ENCODE data around the gene HS3ST5.
"Not testable (repeated sequence)": the region's sequence is repeated elsewhere in the genome, so short reads cannot be mapped to it uniquely, and the experiment has no call there.

DNA sequence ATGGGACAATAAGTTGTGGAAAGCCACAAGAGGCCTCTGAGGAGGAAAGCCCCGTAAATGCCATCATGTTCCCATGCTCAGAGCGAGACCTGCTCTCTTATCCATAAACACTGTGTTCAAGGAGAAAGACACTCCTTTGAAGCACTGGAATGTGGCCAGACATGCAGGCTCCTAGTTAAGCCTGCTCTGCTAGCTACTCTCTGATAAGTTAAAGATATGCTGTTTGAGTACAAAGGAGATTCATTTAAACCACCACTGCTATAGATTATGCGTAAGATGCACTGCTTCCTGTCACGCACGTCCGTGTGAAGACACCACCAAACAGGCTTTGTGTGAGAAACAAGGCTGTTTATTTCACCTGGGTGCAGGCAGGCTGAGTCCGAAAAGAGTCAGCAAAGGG lies 331.3 kb downstream of the HS3ST5 start:
- TF ChIP-seq, protein P1, sequence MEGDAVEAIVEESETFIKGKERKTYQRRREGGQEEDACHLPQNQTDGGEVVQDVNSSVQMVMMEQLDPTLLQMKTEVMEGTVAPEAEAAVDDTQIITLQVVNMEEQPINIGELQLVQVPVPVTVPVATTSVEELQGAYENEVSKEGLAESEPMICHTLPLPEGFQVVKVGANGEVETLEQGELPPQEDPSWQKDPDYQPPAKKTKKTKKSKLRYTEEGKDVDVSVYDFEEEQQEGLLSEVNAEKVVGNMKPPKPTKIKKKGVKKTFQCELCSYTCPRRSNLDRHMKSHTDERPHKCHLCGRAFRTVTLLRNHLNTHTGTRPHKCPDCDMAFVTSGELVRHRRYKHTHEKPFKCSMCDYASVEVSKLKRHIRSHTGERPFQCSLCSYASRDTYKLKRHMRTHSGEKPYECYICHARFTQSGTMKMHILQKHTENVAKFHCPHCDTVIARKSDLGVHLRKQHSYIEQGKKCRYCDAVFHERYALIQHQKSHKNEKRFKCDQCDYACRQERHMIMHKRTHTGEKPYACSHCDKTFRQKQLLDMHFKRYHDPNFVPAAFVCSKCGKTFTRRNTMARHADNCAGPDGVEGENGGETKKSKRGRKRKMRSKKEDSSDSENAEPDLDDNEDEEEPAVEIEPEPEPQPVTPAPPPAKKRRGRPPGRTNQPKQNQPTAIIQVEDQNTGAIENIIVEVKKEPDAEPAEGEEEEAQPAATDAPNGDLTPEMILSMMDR (IDR thresholded peaks at IDR 0.05; ENCODE audit: low read depth, low read length): not testable (repeated sequence)
- not testable (repeated sequence) for TF ChIP-seq EZH2phosphoT487 (IDR thresholded peaks at IDR 0.05; ENCODE audit: low read depth)

Data from OCI-LY3 (cell line).